Right cardiac atrium (tissue), 5 donors: ENCODE measurements around the gene ATP8B1. TPM values are rescaled to one million over a fixed set of nuclear protein-coding genes. Genes with fewer than 3 reads are reported as not detected.
"Not testable (repeated sequence)": the region's sequence is repeated elsewhere in the genome, so short reads cannot be mapped to it uniquely, and the experiment has no call there.

Source experiments
- ATAC-seq, 2 donors: fragments of 200-7000 bp; cut with Tn5 transposase; one replicate each; pipeline versions ENCODE4 v1.8.0 to v1.9.1; 2020; ENCODE audit warnings: moderate library complexity in 2 of 2, mild to moderate bottlenecking in 1 of 2
- DNase-seq, 3 donors: peaks; one replicate each; pipeline ENCODE4 v3.0.0-alpha.2; 2020
- H3K27ac ChIP-seq: one replicate; pipeline ENCODE4 v1.5.1; 2013; ENCODE audit warnings: mild to moderate bottlenecking, low read length, control low read depth, moderate library complexity
- H3K27me3 ChIP-seq: one replicate; pipeline ENCODE4 v1.6.1; 2013; ENCODE audit not compliant: control insufficient read depth, insufficient read depth
- H3K4me1 ChIP-seq: one replicate; pipeline ENCODE4 v1.6.1; 2013; ENCODE audit warnings: low read length; ENCODE audit not compliant: control insufficient read depth, insufficient read depth
- H3K4me3 ChIP-seq: one replicate; pipeline ENCODE4 v1.5.1; 2013; ENCODE audit warnings: low read length, control low read depth
- H3K9me3 ChIP-seq: one replicate; pipeline ENCODE4 v1.6.1; 2013; ENCODE audit warnings: low read length; ENCODE audit not compliant: control insufficient read depth
- WGBS: extraction: QIAGEN DNeasy Blood & Tissue Kit; methylation state at CpG from one replicate; pipeline ENCODE4 v1.1.7; 2013; 5-methylcytosine and 5-hydroxymethylcytosine counted together
- intact Hi-C, 4 donors: fragments of 100-400 bp; cut with DNase I; formaldehyde crosslinking; loops; one replicate each; pipeline versions ENCODE4 v1.11.0 to v1.14.0; 2022 to 2023
- polyA plus RNA-seq: library from polyadenylated mRNA; stranded (reverse); fragments of 200-250 nt; gene quantifications from one replicate; pipeline ENCODE4 v1.2.3, GENCODE V29; 2013
- total RNA-seq, 4 donors: library from RNA; stranded (reverse); fragmentation: NEBNext Ultra II Directional; extraction: Animal tissue kit (Norgen Biotek cat#: 25700); gene quantifications; one replicate each; pipeline ENCODE4 v1.2.1, GENCODE V29; 2021
- donor health status: healthy with polysubstance abuse.
- donor health status: DM: no; HTN: yes; CAD: no.
- donor health status: DM: no; HTN: no; CAD: no.
- donor health status: DM: no; HTN: yes; CAD: no; lungs with severe emphysema.
- donor health status: DM: yes; HTN: yes; CAD: no.

The ATP8B1 gene
- total and polyA plus RNA-seq, 5 donors: 2.6 to 11.5 (median 9.0) TPM

DNA sequence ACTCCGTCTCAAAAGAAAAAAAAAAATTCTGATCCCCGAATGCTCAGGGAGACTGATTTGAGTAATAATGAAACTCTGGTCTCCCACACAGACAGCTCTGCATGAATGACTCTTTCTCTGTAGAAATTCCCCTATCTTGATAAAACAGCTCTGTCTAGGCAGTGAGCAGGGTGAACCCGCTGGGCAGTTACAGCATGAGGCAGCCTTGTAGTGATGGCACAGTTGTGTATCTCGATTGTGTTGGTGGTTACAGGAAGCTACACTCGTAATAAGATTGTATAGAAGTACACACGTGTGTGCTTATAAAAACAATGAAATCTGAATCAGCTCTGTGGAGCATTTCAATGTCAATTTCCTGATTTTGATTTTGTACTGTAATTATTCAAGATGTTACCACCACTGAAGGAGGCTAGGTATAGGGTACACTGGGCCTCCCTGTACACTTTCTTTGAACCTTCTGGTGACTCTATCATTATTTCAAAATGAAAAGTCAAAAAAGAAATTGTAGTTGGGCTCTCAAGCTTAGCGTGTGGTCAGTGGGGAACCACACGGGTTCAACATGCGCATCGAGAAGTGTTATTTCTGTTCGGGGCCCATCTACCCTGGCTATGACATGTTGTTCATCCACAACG lies 34.9 kb upstream of the ATP8B1 start:
- Histone ChIP-seq H3K4me1 (no peaks in the 10 kb centered on the region), H3K9me3 (no peaks in the 10 kb centered on the region), H3K4me3 (no peak overlapping the region), H3K27me3 (no peaks in the 10 kb centered on the region), H3K27ac (no peak overlapping the region)
- DNase-seq (no peak), ATAC-seq (no peak)
- intact Hi-C loops: no loop called here
- WGBS: 80% methylated on average over 12 of the region's 12 CpGs

DNA sequence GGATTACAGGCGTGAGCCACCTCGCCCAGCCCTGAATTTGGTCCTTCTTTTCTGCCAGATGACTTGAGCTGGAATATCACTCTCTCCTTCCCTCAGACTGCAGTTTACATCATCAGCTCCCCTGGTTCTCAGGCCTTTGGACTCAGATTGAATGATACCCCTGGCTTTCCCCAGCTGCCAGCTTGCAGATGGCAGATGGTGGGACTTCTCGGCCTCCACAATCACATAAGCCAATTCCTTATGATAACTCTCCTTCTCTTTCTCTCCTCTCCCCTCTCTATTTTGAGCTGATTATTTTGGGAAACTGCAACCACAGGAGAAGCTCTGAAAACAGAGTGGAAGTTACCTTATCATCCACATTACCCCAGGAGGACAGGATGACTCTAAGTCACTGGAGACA lies 33.4 kb upstream of the ATP8B1 start:
- intact Hi-C loops: no loop called here

GRCh38 chr18:57835904-57836303 lies 32.8 kb upstream of the ATP8B1 start:
- no peak for DNase-seq
- intact Hi-C loops: no loop called here
- whole genome bisulfite sequencing: 89% methylated on average over 2 of the region's 2 CpGs
- no peak for ATAC-seq
- Histone ChIP-seq H3K4me3 (no peak overlapping the region), H3K27me3 (no peaks in the 10 kb centered on the region), H3K27ac (no peak overlapping the region), H3K9me3 (no peaks in the 10 kb centered on the region), H3K4me1 (no peaks in the 10 kb centered on the region)

More for the DNA sequence above, 33.4 kb upstream of the ATP8B1 start:
- no peaks in the 10 kb centered on the region for H3K27me3 ChIP-seq
- no peak overlapping the region for H3K27ac ChIP-seq
- DNase-seq: no peak
- ATAC-seq: no peak
- no peak overlapping the region for H3K4me3 ChIP-seq
- H3K4me1 ChIP-seq: no peaks in the 10 kb centered on the region
- WGBS: 96% methylated on average over 3 of the region's 3 CpGs
- no peaks in the 10 kb centered on the region for H3K9me3 ChIP-seq

GRCh38 chr18:57834616-57835015 lies 31.5 kb upstream of the ATP8B1 start:
- Histone ChIP-seq H3K27me3 (no peaks in the 10 kb centered on the region), H3K4me3 (no peak overlapping the region), H3K9me3 (no peaks in the 10 kb centered on the region), H3K4me1 (no peaks in the 10 kb centered on the region), H3K27ac (no peak overlapping the region)
- ATAC-seq: no peak
- WGBS: 81% methylated on average over 2 of the region's 2 CpGs
- intact Hi-C loops: no loop called here
- no peak for DNase-seq

GRCh38 chr18:57833441-57834101 lies 30.5 kb upstream of the ATP8B1 start:
- no peak overlapping the region for H3K4me3 ChIP-seq
- intact Hi-C loops: no loop called here
- DNase-seq: no peak
- H3K27ac ChIP-seq: no peak overlapping the region
- no peaks in the 10 kb centered on the region for H3K27me3 ChIP-seq
- 42% methylated on average over 8 of the region's 8 CpGs for WGBS
- peak; percentile 45 to 63 for ATAC-seq
- H3K4me1 ChIP-seq: no peaks in the 10 kb centered on the region
- no peaks in the 10 kb centered on the region for H3K9me3 ChIP-seq

DNA sequence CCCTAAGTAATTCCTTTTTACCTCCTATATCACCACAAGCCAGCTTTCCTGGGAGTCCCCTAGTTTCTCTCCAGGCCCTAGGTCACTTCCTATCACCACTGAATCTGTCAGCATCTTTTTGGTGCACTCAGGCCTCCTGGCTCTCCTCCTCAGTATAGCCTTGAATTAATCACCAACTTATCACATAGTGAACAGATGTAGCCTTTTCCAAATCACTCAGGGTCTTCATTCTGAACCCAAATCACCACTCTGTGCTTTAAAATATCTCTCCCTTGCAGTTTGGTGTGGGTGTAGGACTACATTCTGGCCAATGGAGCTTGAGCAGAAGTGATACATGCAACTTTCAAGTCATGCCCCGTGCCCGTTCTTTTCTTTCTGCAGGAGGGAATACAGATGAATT lies 29.6 kb upstream of the ATP8B1 start:
- ATAC-seq (no peak), DNase-seq (no peak)
- no peak overlapping the region for H3K27ac ChIP-seq
- 90% methylated on average over 2 of the region's 2 CpGs for WGBS
- H3K9me3 ChIP-seq: no peaks in the 10 kb centered on the region
- H3K27me3 ChIP-seq: no peaks in the 10 kb centered on the region
- no peaks in the 10 kb centered on the region for H3K4me1 ChIP-seq
- intact Hi-C loops: no loop called here
- H3K4me3 ChIP-seq: no peak overlapping the region

DNA sequence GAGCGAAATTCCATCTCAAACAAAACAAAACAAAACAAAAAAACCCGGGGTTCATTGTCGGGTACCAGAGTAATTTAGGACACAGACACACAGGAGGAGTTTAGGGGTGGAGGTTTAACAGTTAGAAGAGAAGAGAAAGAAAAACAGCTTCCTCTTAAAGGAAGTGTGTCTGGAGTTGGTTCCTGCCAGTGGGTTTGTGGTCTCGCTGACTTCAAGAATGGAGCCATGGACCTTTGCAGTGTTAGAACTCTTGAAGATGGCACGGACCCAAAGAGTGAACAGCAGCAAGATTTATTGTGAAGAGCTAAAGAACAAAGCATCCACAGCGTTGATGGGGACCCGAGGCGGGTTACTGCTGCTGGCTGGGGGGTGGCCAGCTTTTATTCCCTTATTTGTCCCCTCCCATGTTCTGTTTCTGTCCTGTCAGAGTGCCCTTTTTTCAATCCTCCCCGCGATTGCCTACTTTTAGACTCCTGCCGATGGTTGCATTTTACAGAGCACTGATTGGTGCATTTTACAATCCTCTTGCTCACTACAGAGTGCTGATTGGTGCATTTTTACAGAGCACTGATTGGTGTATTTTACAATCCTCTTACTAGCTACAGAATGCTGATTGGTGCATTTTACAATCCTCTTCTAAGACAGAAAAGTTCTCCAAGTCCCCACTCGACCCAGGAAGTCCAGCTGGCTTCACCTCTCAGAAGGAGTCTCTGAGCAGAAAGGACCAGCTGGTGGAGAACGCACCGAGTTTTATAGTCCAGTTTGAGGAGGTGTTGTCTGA lies 28.7 kb upstream of the ATP8B1 start:
- Histone ChIP-seq H3K4me1 (no peaks in the 10 kb centered on the region), H3K27ac (no peak overlapping the region), H3K4me3 (no peak overlapping the region), H3K9me3 (no peaks in the 10 kb centered on the region), H3K27me3 (no peaks in the 10 kb centered on the region)
- DNase-seq (no peak), ATAC-seq (no peak)
- intact Hi-C loops: no loop called here
- 86% methylated on average over 14 of the region's 14 CpGs for WGBS

- intact Hi-C loops: no loop called here
- WGBS: 77% methylated on average over 11 of the region's 11 CpGs
- Histone ChIP-seq H3K4me1 (no peaks in the 10 kb centered on the region), H3K9me3 (no peaks in the 10 kb centered on the region), H3K27ac (no peak overlapping the region), H3K4me3 (no peak overlapping the region), H3K27me3 (no peaks in the 10 kb centered on the region)
- ATAC-seq (no peak), DNase-seq (no peak)
Observed at GRCh38 chr18:57827646-57828045, 24.5 kb upstream of the ATP8B1 start.

DNA sequence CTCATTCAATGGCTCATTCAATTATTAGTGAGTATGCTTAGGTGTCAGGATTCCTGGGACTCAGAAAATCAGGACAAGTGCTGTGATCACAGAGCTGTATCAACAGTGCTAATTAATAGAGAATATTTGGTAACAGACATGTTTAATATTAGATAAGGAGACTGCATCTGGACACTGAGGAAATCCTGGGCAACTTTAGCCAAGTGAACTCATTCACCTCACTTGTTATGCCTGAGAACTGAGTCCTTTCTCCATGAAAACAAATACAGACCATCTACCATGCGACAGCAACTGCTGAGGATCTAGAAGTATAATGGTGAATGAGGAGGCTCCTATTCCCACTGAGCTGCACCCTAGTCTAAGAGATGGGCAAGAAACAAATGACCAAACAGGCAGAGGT lies 23.1 kb upstream of the ATP8B1 start:
- Histone ChIP-seq H3K9me3 (no peaks in the 10 kb centered on the region), H3K27ac (no peak overlapping the region), H3K4me1 (no peaks in the 10 kb centered on the region), H3K27me3 (no peaks in the 10 kb centered on the region), H3K4me3 (no peak overlapping the region)
- WGBS: 77% methylated on average over 1 of the region's 1 CpG
- no peak for ATAC-seq
- intact Hi-C loops: no loop called here
- DNase-seq: no peak

- H3K27ac ChIP-seq, H3K9me3 ChIP-seq, H3K4me1 ChIP-seq, intact Hi-C loops, DNase-seq, H3K4me3 ChIP-seq, H3K27me3 ChIP-seq: not testable (repeated sequence)
- ATAC-seq: peak in 1 of 2 donors; percentile 10
- WGBS: 91% methylated on average over 2 of the region's 2 CpGs
Observed at GRCh38 chr18:57820583-57820982, 17.5 kb upstream of the ATP8B1 start.

GRCh38 chr18:57819671-57820460 lies 16.8 kb upstream of the ATP8B1 start:
- Histone ChIP-seq H3K9me3 (no peaks in the 10 kb centered on the region), H3K4me3 (no peak overlapping the region), H3K27ac (peak overlapping the region; percentile 12), H3K27me3 (no peaks in the 10 kb centered on the region), H3K4me1 (no peaks in the 10 kb centered on the region)
- intact Hi-C loops: no loop called here
- ATAC-seq (peak; percentile 87 to 93), DNase-seq (peak in 2 of 3 donors; percentile 67 to 75)
- WGBS: 14% methylated on average over 10 of the region's 10 CpGs
